Mucosa of rectum (tissue), 2 donors: ENCODE results near the gene TTC23.
"Not testable (repeated sequence)": the region's sequence is repeated elsewhere in the genome, so short reads cannot be mapped to it uniquely, and the experiment has no call there.

Experiments used
- H3K27ac ChIP-seq, 2 donors: one replicate each; pipeline ENCODE4 v1.7.0; 2013; ENCODE audit warnings: inconsistent platforms in 2 of 2, low read depth in 2 of 2, low read length in 2 of 2
- H3K27me3 ChIP-seq, 2 donors: one replicate each; pipeline ENCODE4 v1.7.0; 2013; ENCODE audit warnings: low read length in 2 of 2; ENCODE audit not compliant: control insufficient read depth in 2 of 2, insufficient read depth in 2 of 2
- H3K36me3 ChIP-seq, 2 donors: one replicate each; pipeline ENCODE4 v1.7.0; 2013; ENCODE audit warnings: low read length in 2 of 2; ENCODE audit not compliant: control insufficient read depth in 2 of 2, insufficient read depth in 2 of 2
- H3K4me1 ChIP-seq, 2 donors: one replicate each; pipeline ENCODE4 v1.7.0; 2013; ENCODE audit warnings: low read length in 2 of 2, mild to moderate bottlenecking in 1 of 2; ENCODE audit not compliant: control insufficient read depth in 2 of 2, insufficient read depth in 2 of 2
- H3K4me3 ChIP-seq, 2 donors: one replicate each; pipeline ENCODE4 v1.7.0; 2013; ENCODE audit warnings: low read length in 2 of 2
- H3K9ac ChIP-seq, 2 donors: one replicate each; pipeline ENCODE4 v1.7.0; 2013; ENCODE audit warnings: low read length in 2 of 2, low read depth in 1 of 2, mild to moderate bottlenecking in 1 of 2
- H3K9me3 ChIP-seq, 2 donors: one replicate each; pipeline ENCODE4 v1.7.0; 2013; ENCODE audit warnings: low read length in 2 of 2; ENCODE audit not compliant: control insufficient read depth in 2 of 2
- donor health status: healthy.
- donor health status: Normal muscosa, but diverticular disease.

The TTC23 gene

DNA sequence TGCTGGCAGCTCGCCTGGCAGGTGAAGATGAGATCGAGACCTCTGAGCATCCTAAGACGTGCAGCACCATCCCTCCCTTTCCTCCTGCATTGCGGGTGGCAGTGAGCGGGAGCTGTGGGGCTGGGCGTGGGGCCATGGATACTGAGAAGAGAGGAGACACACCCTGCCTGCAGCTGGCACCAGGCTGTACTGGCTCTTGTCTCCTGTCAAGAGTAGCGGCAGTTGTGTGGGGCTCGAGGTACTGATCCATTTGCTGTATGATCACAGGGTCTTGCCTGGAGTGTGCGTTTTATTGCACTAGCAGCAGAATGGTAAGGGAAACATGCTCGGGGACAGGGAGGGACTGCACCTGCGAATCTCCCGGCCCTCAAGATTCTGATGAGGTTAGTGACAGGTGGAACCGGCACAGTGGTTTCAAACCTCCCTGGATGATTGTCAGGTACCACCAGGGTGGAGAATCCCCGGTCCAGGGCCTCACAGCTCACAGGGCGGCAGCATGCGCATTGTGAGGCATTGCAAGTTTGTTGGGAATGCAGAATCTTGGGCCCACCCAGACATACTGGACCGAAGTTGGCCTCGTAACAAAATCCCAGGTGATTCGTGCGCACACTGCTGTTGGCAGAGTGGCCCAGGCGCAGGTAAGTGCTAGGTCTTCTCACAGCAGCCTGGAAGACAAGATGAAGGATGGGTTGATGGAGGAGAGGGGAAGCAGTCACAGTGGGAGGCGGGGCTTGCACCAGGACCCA is 130.4 kb downstream of the TTC23 start:
- Histone ChIP-seq H3K9me3 (no peaks in the 10 kb centered on the region), H3K9ac (no peak overlapping the region), H3K4me3 (no peak overlapping the region), H3K27ac (no peak overlapping the region), H3K36me3 (no peaks in the 10 kb centered on the region), H3K27me3 (no peaks in the 10 kb centered on the region), H3K4me1 (peaks cover 8 to 12% of the 10 kb centered on the region in 2 donors)

DNA sequence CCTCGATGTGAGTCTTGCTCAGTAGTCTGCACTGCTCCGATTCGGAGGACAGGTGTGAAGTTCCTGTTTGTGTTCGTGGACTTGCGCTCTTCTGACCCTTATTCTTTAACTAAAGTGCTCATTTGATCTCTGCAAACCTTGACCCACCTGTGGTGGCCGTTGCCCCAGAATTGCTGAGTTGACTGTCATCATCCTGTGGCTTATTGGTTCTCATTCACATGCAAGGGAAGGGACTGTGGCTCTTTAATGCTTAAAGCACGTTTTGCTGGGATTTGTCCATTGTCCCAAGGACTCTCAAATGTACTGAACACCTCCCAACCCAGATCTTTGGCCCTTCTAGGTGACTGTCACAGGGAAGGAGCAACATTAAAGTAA is 131.1 kb downstream of the TTC23 start:
- Histone ChIP-seq H3K9ac (no peak overlapping the region), H3K9me3 (no peaks in the 10 kb centered on the region), H3K36me3 (no peaks in the 10 kb centered on the region), H3K27ac (no peak overlapping the region), H3K4me3 (no peak overlapping the region), H3K4me1 (peaks cover under 1 to 6% of the 10 kb centered on the region in 2 donors), H3K27me3 (no peaks in the 10 kb centered on the region)

DNA sequence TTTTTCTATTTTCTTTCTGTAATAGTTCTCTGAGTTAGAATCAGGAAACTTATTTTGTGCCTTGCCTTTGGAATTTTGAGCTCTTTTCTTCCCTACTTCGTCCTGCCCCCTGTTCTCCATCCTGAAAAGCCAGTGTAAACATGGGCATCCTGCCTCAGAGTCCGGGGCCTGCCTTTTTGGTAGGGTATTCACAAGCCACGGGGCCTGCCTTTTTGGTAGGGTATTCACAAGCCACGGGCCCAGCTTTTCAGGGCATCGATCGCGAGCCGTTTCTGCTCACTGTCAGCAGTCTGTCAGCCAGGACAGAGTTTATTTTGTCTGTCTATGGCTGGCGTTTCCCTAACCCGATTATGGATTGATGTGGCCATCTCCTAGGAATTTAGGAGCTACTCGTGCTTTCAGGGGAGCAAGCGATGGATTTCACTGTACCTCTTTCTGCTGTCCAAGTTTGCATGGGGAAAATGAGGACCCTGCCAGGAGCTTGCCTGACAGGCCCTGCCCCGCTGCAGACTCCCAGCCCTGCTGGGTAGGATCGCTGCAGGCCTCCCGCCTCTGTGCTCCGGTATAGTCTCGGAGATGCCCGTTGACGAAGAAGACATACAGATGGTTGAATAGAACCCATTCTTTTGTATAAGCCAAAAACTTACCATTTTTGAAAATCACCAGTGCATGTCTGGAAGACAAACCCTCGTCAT is 131.7 kb downstream of the TTC23 start:
- Histone ChIP-seq H3K27ac (no peak overlapping the region), H3K4me1 (peaks cover 0 to 2% of the 10 kb centered on the region in 2 donors), H3K9ac (no peak overlapping the region), H3K36me3 (no peaks in the 10 kb centered on the region), H3K4me3 (no peak overlapping the region), H3K9me3 (no peaks in the 10 kb centered on the region), H3K27me3 (no peaks in the 10 kb centered on the region)

DNA sequence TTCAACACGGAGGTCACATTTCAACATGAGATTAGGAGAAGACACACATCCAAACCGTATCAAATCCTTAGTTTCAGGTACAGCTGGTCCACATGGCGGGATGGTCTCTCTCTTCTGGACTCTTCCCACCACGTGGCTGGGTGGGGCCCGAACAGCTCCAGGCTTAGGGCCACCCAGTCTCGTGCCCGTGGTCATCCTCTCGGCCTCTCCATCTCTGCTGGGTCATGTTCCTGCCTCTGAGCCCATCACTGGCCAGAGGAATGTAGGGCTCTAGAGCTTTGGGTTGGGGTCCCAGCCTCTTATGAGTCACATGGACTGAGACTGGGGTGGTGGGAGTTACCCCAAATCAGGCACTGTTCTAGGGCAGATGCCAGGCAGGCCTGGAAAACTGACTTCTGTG is 132.3 kb downstream of the TTC23 start:
- Histone ChIP-seq H3K9ac (no peak overlapping the region), H3K27me3 (no peaks in the 10 kb centered on the region), H3K27ac (no peak overlapping the region), H3K9me3 (no peaks in the 10 kb centered on the region), H3K4me1 (peaks cover 0 to 2% of the 10 kb centered on the region in 2 donors), H3K36me3 (no peaks in the 10 kb centered on the region), H3K4me3 (no peak overlapping the region)

DNA sequence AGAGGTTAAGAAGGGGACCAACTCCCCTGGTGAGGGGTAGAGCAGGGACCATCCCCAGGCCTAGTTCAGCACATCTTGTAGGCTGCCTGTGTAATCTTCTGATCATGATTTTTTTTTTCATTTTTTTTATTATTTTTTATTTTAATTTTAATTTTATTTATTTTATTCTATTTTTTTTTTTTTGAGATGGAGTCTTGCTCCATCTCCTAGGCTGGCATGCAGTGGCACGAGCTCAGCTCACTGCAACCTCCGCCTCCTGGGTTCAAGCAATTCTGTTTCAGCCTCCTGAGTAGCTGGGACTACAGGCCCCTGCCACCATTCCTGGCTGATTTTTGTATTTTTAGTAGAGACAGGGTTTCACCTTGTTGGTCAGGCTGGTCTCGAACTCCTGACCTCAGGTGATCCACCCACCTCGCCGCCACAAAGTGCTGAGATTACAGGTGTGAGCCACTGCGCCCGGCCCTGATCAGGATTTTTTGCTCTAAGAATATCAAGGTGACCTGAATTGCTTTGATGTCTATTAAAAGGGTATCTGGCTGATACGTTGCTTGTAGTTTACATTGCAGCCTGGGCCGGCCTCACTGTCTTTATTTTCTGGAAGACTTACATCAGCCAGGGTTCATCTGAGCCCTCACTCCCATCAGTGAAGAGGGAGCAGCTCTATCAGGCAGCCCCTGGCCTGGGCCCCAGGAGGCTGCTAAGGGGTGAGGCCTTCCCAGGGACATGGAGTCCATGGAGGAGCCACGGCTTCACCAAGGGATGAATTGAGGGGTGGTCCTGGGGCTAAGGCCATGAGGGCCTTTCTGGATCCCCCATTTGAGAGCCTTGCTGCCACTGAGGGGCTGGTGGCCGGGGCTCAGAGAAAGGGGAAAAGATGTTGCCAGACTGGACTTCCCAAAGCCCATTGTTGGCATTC is 133.8 kb downstream of the TTC23 start:
- Histone ChIP-seq H3K27ac (no peak overlapping the region), H3K9ac (no peak overlapping the region), H3K4me1 (peaks cover 0 to 2% of the 10 kb centered on the region in 2 donors), H3K4me3 (no peak overlapping the region), H3K27me3 (no peaks in the 10 kb centered on the region), H3K9me3 (no peaks in the 10 kb centered on the region), H3K36me3 (no peaks in the 10 kb centered on the region)

DNA sequence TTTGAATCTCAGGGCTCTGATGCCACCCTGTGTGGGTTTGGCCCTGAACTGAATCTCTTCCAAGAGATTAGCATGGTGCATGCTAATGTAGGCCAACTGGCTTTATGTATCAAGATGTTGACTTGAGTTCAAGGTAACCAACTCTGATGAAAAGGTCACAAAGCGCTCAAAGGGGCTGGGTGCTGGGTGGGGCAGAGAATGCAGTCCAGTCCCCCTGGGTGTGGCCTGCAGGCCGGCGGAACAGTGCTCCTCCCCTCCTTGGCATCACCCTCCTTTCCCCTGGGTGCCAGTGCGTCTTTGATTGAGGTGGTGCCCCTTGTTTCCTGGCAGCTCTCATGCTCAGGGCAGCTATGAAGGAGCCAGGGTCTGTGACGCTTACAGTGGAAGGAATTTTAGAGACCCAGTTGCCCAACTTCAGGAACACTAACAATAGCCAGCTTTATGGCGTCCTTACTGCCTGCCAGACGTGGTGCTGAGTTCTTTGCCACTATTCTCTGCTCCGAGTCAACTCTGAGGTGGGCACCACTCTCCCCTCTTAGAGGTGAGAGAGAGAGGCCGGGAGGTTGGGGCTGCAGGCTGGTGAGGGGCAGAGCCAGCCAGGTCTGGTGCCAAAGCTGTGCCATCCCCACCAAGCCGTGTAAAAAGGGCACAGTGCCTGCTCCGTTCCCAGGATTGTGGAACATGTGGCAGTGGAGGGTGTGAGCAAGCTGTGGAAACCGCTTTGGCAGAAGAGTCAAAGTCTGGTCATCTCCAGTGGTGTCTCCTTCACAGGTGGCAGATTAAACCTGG is 134.7 kb downstream of the TTC23 start:
- Histone ChIP-seq H3K9me3 (no peaks in the 10 kb centered on the region), H3K4me3 (no peak overlapping the region), H3K27me3 (no peaks in the 10 kb centered on the region), H3K27ac (peak overlapping the region in 1 of 2 donors; percentile 6), H3K9ac (no peak overlapping the region), H3K36me3 (no peaks in the 10 kb centered on the region), H3K4me1 (no peaks in the 10 kb centered on the region)

DNA sequence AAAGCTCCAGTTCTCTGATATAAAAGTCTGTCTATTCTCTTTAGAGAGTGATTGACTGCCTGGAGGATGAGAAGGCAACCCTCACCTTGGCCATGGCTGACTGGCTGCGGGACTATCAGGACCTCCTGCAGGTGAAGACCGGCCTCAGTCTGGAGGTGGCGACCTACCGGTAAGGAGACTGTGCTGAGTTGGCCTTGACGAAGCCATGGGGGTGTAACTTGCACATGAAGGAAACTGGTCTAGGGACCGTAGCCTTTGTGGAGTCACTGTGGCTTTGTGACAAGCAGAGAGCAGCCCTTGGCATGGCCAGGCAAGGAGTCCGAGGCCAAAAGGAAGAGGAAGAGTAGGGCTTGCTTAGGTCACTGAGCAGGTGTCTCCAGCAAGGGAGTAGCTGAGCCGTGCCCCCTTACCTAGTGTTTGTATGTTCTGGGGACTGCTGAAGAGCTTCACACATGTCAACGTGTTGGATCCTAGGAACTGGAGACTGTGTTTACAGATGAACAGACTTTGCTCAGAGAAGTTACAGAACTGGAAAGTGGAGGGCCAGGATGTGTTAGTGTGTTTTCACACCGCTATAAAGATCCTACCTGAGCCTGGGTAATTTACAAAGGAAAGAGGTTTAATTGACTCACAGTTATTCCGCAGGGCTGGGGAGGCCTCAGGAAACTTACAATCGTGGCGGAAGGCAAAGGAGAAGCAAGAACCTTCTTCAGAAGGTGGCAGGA is 135.7 kb downstream of the TTC23 start:
- Histone ChIP-seq H3K4me3 (no peak overlapping the region), H3K9me3 (no peaks in the 10 kb centered on the region), H3K4me1 (no peaks in the 10 kb centered on the region), H3K9ac (no peak overlapping the region), H3K27ac (no peak overlapping the region), H3K27me3 (no peaks in the 10 kb centered on the region), H3K36me3 (no peaks in the 10 kb centered on the region)

DNA sequence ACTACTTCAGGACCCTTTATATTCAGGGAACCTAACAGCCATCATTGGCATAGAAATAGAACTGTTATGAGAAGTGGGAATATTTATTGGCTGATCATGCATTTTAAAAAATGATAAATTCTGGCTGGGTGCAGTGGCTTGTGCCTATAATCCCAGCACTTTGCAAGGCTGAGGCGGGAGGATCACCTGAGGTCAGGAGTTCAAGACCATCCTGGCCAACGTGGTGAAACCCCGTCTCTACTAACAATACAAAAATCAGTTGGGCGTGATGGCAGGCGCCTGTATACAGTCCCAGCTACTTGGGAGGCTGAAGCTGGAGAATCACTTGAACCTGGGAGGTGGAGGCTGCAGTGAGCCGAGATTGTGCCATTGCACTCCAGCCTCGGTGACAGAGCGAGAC is 137.7 kb downstream of the TTC23 start:
- H3K9me3 ChIP-seq, H3K9ac ChIP-seq, H3K4me1 ChIP-seq, H3K36me3 ChIP-seq, H3K27me3 ChIP-seq, H3K4me3 ChIP-seq, H3K27ac ChIP-seq: not testable (repeated sequence)

DNA sequence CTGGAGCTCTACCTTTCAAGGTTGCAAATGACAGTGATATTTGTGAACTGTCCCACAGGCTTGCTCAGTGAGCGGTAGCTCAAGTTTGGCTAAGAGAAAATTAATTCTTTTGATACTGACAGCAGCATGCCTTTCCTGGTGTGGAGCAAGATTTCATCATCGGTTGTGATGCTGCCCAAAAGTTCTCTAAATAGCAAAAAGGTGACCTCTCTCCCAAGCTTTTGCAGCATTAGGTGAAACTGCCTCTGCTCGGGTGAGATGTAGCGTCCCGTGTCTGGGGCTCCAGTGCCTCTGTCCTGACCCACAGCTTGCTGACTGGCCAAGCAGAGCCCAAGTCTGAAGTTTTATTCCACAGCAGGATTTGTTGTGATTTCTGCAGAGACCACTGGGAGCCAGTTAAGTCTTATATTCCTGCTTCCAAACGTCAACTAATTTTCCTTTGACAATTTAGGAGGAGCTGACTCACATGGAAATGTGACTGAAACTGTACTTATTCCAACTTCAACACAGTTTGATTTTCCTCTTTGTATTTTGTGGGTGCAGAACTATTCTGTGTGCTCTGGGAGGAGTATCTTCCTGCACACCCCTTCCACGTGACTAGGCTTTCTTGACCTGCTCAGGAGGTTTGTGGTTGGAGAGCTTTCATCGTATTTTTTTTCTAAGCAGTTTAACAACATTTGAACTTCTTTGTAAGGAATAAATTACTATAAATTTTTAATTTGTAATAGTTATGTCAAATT is 138.6 kb downstream of the TTC23 start:
- Histone ChIP-seq H3K9me3 (no peaks in the 10 kb centered on the region), H3K27ac (no peak overlapping the region), H3K4me1 (peaks cover 2 to 5% of the 10 kb centered on the region in 2 donors), H3K9ac (no peak overlapping the region), H3K36me3 (no peaks in the 10 kb centered on the region), H3K27me3 (peaks cover 3 to 10% of the 10 kb centered on the region in 2 donors), H3K4me3 (no peak overlapping the region)
